MCF 10A (cell line): ENCODE results near the gene PGLYRP1. TPM values are rescaled to one million over a fixed set of nuclear protein-coding genes. Genes with fewer than 3 reads are reported as not detected.

Source experiments
- BruUV-seq: library from RNA; stranded (reverse); fragments of 400-500 nt; replicated peaks from 2 replicates; lab custom pipeline; 2021; lab: Mats Ljungman, UMichigan
- CTCF ChIA-PET: fragments of 300-600 bp; sonication (Branson Sonifier 250); formaldehyde crosslinking; extraction: SDS; loops from one replicate; lab custom pipeline; 2021; ENCODE audit warnings: antibody characterized with exemption, inconsistent platforms; lab: Yijun Ruan, JAX
- POLR2A ChIA-PET: fragments of 300-600, 350-650 bp; sonication (Branson Sonifier 250); formaldehyde crosslinking; extraction: SDS; loops from one replicate; lab custom pipeline; 2020; ENCODE audit warnings: antibody characterized with exemption, inconsistent platforms; lab: Yijun Ruan, JAX
- DNase-seq: peaks from one replicate; pipeline ENCODE4 v3.0.0-alpha.2; 2018; ENCODE audit not compliant: unreplicated experiment
- H3K27ac Mint-ChIP-seq: one replicate; pipeline ENCODE4 v1.8.0; 2022; ENCODE audit warnings: mild to moderate bottlenecking, low read depth, mixed read lengths; ENCODE audit not compliant: unreplicated experiment
- H3K27me3 Mint-ChIP-seq: one replicate; pipeline ENCODE4 v1.8.0; 2022; ENCODE audit warnings: mixed read lengths; ENCODE audit not compliant: insufficient read depth, unreplicated experiment
- H3K36me3 Mint-ChIP-seq: one replicate; pipeline ENCODE4 v1.8.0; 2022; ENCODE audit warnings: mild to moderate bottlenecking, moderate library complexity, mixed read lengths; ENCODE audit not compliant: insufficient read depth, unreplicated experiment
- H3K4me1 Mint-ChIP-seq: one replicate; pipeline ENCODE4 v1.8.0; 2022; ENCODE audit warnings: mixed read lengths; ENCODE audit not compliant: insufficient read depth, unreplicated experiment
- H3K4me3 Mint-ChIP-seq: one replicate; pipeline ENCODE4 v1.8.0; 2022; ENCODE audit warnings: mild to moderate bottlenecking, moderate library complexity, mixed read lengths; ENCODE audit not compliant: unreplicated experiment
- H3K9me3 Mint-ChIP-seq: one replicate; pipeline ENCODE4 v1.8.0; 2022; ENCODE audit warnings: mixed read lengths; ENCODE audit not compliant: unreplicated experiment
- intact Hi-C: fragments of 100-400 bp; cut with micrococcal nuclease; formaldehyde crosslinking; loops from 2 replicates; pipeline ENCODE4 v1.14.1; 2022
- total RNA-seq: library from RNA; stranded (reverse); gene quantifications from 2 replicates; pipeline ENCODE4 v1.2.3, GENCODE V29; 2022
- TF ChIP-seq, protein P1 (sequence below): fragments of 200-600 bp; IDR thresholded peaks from one replicate; pipeline ENCODE4 v1.8.0; 2022; ENCODE audit warnings: antibody characterized with exemption, mild to moderate bottlenecking; ENCODE audit not compliant: unreplicated experiment

The PGLYRP1 gene
- total RNA-seq, 1 experiment from 2014 or later, result not detected

DNA sequence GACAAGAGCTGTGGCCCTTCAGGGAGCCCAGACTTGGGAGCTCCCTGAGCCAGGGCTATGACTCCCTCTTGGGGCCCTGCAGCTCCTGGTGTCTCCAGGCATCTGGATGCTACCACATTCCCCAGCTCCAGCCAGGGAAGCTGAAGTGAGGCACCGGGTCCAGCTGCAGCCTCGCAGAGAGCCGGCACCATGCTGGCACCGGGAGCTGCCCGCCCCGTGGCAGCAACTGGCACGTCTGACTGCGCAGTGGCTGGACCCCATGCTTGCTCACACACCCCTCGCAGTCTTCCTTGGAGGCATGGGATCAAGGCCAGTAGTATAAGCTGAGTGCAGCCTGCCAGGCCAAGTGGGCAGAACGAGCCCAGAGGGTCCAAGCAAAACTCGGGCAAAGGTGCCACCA, 10.5 kb upstream of the PGLYRP1 start:
- Mint-ChIP-seq H3K36me3 (no peaks in the 10 kb centered on the region), H3K27ac (no peak overlapping the region), H3K9me3 (no peaks in the 10 kb centered on the region), H3K4me1 (peaks cover 6% of the 10 kb centered on the region), H3K27me3 (peaks cover 11% of the 10 kb centered on the region), H3K4me3 (no peak overlapping the region)
- CTCF ChIA-PET, result interaction anchor here (0.5 to 4.2 kb wide), 8 partner anchors 10 to 231 kb away, joined by 3 to 60 read pairs (median 4); no protein-coding TSS in a partner anchor
- BruUV-seq, result no TSS peak
- intact Hi-C loops, result no loop called here
- POLR2A ChIA-PET, result interaction anchor here (1.3 to 1.6 kb wide), 3 partner anchors 32 to 44 kb away, joined by 3 to 8 read pairs (median 5); no protein-coding TSS in a partner anchor
- TF ChIP-seq, protein P1, sequence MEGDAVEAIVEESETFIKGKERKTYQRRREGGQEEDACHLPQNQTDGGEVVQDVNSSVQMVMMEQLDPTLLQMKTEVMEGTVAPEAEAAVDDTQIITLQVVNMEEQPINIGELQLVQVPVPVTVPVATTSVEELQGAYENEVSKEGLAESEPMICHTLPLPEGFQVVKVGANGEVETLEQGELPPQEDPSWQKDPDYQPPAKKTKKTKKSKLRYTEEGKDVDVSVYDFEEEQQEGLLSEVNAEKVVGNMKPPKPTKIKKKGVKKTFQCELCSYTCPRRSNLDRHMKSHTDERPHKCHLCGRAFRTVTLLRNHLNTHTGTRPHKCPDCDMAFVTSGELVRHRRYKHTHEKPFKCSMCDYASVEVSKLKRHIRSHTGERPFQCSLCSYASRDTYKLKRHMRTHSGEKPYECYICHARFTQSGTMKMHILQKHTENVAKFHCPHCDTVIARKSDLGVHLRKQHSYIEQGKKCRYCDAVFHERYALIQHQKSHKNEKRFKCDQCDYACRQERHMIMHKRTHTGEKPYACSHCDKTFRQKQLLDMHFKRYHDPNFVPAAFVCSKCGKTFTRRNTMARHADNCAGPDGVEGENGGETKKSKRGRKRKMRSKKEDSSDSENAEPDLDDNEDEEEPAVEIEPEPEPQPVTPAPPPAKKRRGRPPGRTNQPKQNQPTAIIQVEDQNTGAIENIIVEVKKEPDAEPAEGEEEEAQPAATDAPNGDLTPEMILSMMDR, result no peak
- DNase-seq, result no peak

DNA sequence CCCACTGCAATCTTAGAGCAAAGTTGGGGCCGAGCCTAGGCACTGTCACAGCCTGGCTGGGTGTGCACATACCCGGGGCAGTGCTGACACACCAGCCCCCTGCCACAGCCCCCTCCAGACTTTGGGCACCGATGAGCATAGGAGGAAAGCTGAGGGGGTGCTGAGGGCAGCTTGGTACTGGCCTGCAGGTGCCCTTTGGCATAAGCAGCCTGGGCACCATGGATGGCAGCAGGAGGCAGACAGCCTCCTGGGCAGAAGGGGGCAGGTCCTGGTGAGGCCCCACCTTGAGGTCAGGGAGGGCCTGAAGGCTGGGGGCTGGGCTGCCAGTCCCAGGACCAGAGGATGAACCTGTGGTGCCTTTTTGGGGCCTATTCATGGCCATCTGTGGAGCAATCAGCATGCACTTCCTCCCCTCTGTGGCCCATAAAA, 9.8 kb upstream of the PGLYRP1 start:
- TF ChIP-seq, protein P1, result no peak
- no TSS peak for BruUV-seq
- H3K36me3 Mint-ChIP-seq, result no peaks in the 10 kb centered on the region
- DNase-seq, result no peak
- no peak overlapping the region for H3K27ac Mint-ChIP-seq
- H3K4me1 Mint-ChIP-seq, result peaks cover 6% of the 10 kb centered on the region
- no peak overlapping the region for H3K4me3 Mint-ChIP-seq
- POLR2A ChIA-PET, result interaction anchor here (1.1 to 1.6 kb wide), 5 partner anchors 8 to 153 kb away, joined by 3 to 8 read pairs (median 3); partner anchors contain the start of gene IGFL4
- CTCF ChIA-PET, result interaction anchor here (0.9 to 4.2 kb wide), 7 partner anchors 10 to 232 kb away, joined by 3 to 60 read pairs (median 5); no protein-coding TSS in a partner anchor
- intact Hi-C loops, result no loop called here
- no peaks in the 10 kb centered on the region for H3K9me3 Mint-ChIP-seq
- H3K27me3 Mint-ChIP-seq, result peaks cover 11% of the 10 kb centered on the region

DNA sequence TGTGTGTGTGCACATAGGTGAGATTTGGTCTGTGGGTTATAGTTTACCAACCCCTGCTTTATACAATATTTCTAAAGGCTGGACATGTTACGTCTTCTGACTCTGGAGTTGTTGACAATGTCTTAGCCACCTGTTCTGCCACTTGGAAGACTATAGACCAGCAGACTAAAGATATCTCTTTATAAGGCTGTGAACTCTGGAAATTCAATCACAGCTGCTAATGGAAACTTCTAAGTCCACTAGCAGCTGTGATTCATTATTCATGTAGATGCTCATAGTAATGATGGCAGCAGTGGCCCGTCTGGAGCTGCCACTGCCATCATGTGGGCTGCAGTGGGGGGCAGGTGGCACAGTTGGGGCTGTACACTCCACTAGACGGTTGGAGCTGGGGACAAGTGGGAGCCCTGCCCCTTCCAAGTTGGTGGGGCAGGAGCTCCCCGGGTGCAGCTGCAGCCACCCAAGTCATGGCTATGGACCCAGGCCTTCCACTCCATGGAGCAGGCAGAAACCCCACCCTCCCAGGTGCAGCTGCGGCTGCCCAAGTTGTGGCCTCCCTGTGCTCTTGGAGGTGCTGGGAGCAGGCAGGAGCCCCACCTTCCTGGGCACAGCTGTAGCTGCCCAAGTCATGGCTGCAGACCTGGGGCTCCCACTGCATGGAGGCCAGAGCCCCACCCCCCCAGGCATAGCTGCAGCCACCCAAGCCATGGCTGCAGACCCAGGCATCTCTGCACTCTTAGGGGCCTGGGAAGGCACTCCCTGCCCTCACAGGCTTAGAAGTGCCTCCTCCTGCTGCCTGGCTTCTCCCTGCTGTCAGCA, 9.1 kb upstream of the PGLYRP1 start:
- DNase-seq, result no peak
- TF ChIP-seq, protein P1, result no peak
- Mint-ChIP-seq H3K4me3 (no peak overlapping the region), H3K27ac (no peak overlapping the region), H3K36me3 (no peaks in the 10 kb centered on the region), H3K4me1 (peaks cover 6% of the 10 kb centered on the region), H3K9me3 (no peaks in the 10 kb centered on the region), H3K27me3 (peaks cover 6% of the 10 kb centered on the region)
- ChIA-PET CTCF (interaction anchor here (0.6 to 4.2 kb wide), 6 partner anchors 10 to 48 kb away, joined by 3 to 60 read pairs (median 4); no protein-coding TSS in a partner anchor), POLR2A (interaction anchor here (0.7 to 1.6 kb wide), 5 partner anchors 9 to 153 kb away, joined by 3 to 4 read pairs (median 3); partner anchors contain the start of genes IGFL4 and PGLYRP1)
- intact Hi-C loops, result no loop called here
- BruUV-seq, result no TSS peak
